Tibial nerve (tissue), 4 donors: ENCODE measurements around the gene ALG12. TPM values are rescaled to one million over a fixed set of nuclear protein-coding genes. Genes with fewer than 3 reads are reported as not detected.

Experiments
- DNase-seq, 2 donors: peaks; one replicate each; pipeline ENCODE4 v3.0.0-alpha.2; 2019; ENCODE audit warnings: low spot score in 2 of 2
- H3K27ac ChIP-seq, 4 donors: fragments of 200-600 bp; sonication (generic) in 3 of 4; one replicate each; pipeline ENCODE4 v1.5.1; 2017 to 2019; ENCODE audit warnings: mild to moderate bottlenecking in 1 of 4
- H3K27me3 ChIP-seq, 2 donors: fragments of 200-600 bp; sonication (generic) in 1 of 2; one replicate each; pipeline versions ENCODE4 v1.5.1 to v1.6.0; 2017 to 2019
- H3K36me3 ChIP-seq, 3 donors: fragments of 200-600 bp; sonication (generic); one replicate each; pipeline ENCODE4 v1.5.1; 2018 to 2019
- H3K4me1 ChIP-seq, 4 donors: fragments of 200-600 bp; sonication (generic) in 3 of 4; one replicate each; pipeline ENCODE4 v1.5.1; 2017 to 2019
- H3K4me3 ChIP-seq, 4 donors: fragments of 200-600 bp; sonication (generic) in 3 of 4; one replicate each; pipeline ENCODE4 v1.5.1; 2017 to 2019; ENCODE audit warnings: mild to moderate bottlenecking in 1 of 4, moderate library complexity in 1 of 4
- H3K9me3 ChIP-seq, 4 donors: fragments of 200-600 bp; sonication (generic) in 3 of 4; one replicate each; pipeline ENCODE4 v1.5.1; 2017 to 2019
- EP300 ChIP-seq, 2 donors: sonication (generic); formaldehyde crosslinking; IDR thresholded peaks; one replicate each; pipeline ENCODE4 v1.6.1; 2017; ENCODE audit warnings: antibody characterized with exemption in 2 of 2, mild to moderate bottlenecking in 1 of 2
- POLR2A ChIP-seq, 2 donors: fragments of 450-650 bp; IDR thresholded peaks; one replicate each; pipeline ENCODE4 v1.6.1; 2017; ENCODE audit warnings: antibody characterized with exemption in 2 of 2, mild to moderate bottlenecking in 2 of 2, moderate library complexity in 2 of 2
- WGBS, 2 donors: methylation state at CpG; one replicate each; pipeline ENCODE4 v1.1.5; 2018; 5-methylcytosine and 5-hydroxymethylcytosine counted together
- total RNA-seq, 4 donors: library from RNA; depleted of rRNA; stranded (reverse); fragments of >200 nt; gene quantifications; one replicate each; pipeline ENCODE4 v1.1.0, GENCODE V29; 2016
- TF ChIP-seq, protein P1 (sequence below), 5 experiments: fragments of 200-600 bp in 3 of 5; fragments of 450-650 bp in 2 of 5; sonication (generic) in 3 of 5; IDR thresholded peaks; one replicate each; pipeline ENCODE4 v1.5.1; 2016 to 2019; ENCODE audit warnings: antibody characterized with exemption in 5 of 5, mild to moderate bottlenecking in 3 of 5, moderate library complexity in 2 of 5

ALG12 gene
- total RNA-seq, 4 donors from 2014 or later, result 9.0 to 17.4 (median 14.5) TPM

DNA sequence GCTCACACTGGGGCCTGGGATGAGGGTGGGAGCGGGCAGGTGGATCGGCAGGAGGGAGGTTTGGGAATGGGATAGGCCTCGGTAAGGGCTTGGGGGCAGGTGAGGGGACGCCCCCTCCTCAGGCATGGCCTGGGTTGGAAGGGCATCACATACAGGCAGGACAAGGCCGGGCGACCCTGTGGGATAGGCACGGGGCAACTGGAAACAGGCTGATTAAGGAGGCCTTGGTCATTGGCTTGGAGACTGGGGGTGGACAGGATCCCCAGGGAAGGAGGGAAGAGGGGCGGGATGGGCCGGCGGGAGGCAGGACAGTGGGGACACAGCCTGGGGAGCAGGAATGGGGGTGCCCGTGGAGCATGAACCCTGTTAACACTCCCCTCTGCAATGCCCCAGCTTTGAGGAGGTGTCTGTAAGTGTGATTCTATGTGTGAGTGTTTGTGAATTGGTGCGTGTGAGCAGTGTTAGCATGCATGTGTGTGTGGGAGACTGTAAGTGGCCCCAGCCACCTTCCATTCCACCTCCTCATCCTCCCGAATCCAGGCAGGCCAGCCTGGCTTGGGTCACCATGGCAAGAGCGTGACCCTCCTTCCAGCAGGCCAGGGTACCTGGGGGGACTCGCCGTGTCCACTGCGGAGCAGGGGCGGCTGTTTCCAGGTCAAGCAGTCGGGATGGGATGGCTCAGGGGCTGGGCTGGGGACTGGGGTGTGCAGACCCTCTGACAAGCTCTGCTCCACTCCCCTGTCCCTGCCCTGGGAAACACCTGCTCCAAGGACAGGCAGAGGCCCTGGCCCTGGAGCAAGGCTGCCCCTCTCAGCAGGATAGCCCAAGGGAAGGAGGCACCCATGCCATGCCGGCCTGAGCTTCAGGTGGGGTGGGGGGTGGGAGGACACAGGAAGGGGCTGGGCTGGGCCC lies 38.9 kb upstream of the ALG12 start:
- H3K4me3 ChIP-seq, result no peak overlapping the region
- DNase-seq, result no peak
- WGBS, 2 donors, result 88 to 89% methylated on average over 19 to 20 of the region's 20 CpGs
- H3K36me3 ChIP-seq, result peaks cover 3 to 11% (median 8%) of the 10 kb centered on the region in 3 donors
- H3K27ac ChIP-seq, result peak overlapping the region in 3 of 4 donors; percentile 50 to 95 (median 84)
- no peaks in the 10 kb centered on the region for H3K9me3 ChIP-seq
- TF ChIP-seq EP300 (IDR thresholded peaks at IDR 0.05), result no peak
- TF ChIP-seq, protein P1, sequence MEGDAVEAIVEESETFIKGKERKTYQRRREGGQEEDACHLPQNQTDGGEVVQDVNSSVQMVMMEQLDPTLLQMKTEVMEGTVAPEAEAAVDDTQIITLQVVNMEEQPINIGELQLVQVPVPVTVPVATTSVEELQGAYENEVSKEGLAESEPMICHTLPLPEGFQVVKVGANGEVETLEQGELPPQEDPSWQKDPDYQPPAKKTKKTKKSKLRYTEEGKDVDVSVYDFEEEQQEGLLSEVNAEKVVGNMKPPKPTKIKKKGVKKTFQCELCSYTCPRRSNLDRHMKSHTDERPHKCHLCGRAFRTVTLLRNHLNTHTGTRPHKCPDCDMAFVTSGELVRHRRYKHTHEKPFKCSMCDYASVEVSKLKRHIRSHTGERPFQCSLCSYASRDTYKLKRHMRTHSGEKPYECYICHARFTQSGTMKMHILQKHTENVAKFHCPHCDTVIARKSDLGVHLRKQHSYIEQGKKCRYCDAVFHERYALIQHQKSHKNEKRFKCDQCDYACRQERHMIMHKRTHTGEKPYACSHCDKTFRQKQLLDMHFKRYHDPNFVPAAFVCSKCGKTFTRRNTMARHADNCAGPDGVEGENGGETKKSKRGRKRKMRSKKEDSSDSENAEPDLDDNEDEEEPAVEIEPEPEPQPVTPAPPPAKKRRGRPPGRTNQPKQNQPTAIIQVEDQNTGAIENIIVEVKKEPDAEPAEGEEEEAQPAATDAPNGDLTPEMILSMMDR (IDR thresholded peaks at IDR 0.05), result no peak
- TF ChIP-seq POLR2A (IDR thresholded peaks at IDR 0.05), result no peak
- no peaks in the 10 kb centered on the region for H3K27me3 ChIP-seq
- H3K4me1 ChIP-seq, result peaks cover 0 to 63% (median 23%) of the 10 kb centered on the region in 4 donors

DNA sequence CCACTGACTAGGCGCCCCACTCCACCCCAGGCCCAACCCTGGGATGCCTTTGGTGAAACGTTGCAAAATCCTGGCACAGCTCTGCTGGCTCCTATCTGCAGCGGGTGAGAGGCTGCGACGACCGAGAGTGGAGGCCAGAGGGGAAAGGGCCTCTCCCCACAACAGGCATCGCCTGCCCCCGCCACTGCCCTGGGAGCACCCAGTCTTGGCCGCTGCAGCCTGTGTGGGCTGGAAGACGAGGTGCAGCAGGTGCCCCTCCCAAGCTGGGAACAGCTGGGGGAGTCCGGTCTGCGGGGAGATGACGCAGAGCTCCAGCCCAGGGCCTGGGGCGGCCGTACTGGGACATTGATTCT lies 38.2 kb upstream of the ALG12 start:
- TF ChIP-seq, protein P1 (IDR thresholded peaks at IDR 0.05), result no peak
- TF ChIP-seq EP300 (IDR thresholded peaks at IDR 0.05) (peak in 1 of 2 donors; percentile 34), POLR2A (IDR thresholded peaks at IDR 0.05) (no peak)
- Histone ChIP-seq H3K4me1 (peaks cover 0 to 71% (median 27%) of the 10 kb centered on the region in 4 donors), H3K27me3 (no peaks in the 10 kb centered on the region), H3K4me3 (no peak overlapping the region), H3K36me3 (peaks cover 0 to 5% (median under 1%) of the 10 kb centered on the region in 3 donors), H3K9me3 (no peaks in the 10 kb centered on the region), H3K27ac (peak overlapping the region in 3 of 4 donors; percentile 50 to 95 (median 84))
- no peak for DNase-seq
- 66 to 80% methylated on average over 4 to 15 of the region's 15 CpGs for WGBS, 2 donors

DNA sequence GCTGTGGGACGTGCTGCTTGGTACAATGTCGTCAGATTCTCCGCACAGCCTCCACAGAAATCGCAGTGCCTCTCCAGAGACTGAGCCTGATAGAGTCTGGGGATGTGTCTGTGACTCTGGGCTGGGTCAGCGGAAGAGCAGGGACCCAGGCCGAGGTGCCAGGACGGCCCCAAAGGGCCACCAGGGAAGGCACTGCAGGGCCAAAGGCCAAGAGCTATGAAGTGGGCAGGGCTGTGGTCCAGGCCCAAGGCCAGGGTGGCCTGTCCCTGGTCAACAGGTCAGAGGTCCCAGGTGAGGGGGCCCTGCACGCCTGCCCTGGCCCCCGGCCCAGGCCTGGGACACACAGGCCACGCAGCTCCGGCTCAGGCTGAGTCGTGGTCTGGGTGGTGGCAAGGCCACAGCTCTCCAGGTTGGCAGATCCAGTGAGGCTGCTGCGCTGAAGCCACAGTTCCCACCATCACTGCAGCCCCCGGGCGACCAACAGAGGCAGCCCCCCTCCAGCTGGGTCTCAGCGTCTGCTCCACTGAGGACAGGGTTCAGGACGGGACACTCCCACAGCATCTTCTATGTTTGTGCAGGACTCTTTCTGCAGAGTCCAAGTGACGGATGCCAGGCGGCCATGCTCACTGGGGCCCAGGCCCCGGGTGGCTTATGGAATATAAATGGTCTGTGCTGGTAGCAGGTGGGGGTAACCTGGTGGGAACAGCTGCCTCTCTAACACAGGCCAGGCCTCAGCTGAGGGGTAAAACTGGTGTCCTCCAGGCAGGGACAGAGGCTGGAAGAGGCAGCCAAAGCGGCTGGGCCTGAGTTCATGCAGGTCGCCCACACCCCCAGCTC lies 37.6 kb upstream of the ALG12 start:
- TF ChIP-seq POLR2A (IDR thresholded peaks at IDR 0.05), result no peak
- TF ChIP-seq EP300 (IDR thresholded peaks at IDR 0.05), result no peak
- TF ChIP-seq, protein P1 (IDR thresholded peaks at IDR 0.05), result no peak
- Histone ChIP-seq H3K27me3 (no peaks in the 10 kb centered on the region), H3K36me3 (no peaks in the 10 kb centered on the region), H3K4me1 (peaks cover 0 to 76% (median 30%) of the 10 kb centered on the region in 4 donors), H3K4me3 (no peak overlapping the region), H3K27ac (peak overlapping the region in 2 of 4 donors; percentile 84 to 95), H3K9me3 (no peaks in the 10 kb centered on the region)
- DNase-seq, result no peak
- WGBS, 2 donors, result 77 to 88% methylated on average over 9 to 19 of the region's 22 CpGs

DNA sequence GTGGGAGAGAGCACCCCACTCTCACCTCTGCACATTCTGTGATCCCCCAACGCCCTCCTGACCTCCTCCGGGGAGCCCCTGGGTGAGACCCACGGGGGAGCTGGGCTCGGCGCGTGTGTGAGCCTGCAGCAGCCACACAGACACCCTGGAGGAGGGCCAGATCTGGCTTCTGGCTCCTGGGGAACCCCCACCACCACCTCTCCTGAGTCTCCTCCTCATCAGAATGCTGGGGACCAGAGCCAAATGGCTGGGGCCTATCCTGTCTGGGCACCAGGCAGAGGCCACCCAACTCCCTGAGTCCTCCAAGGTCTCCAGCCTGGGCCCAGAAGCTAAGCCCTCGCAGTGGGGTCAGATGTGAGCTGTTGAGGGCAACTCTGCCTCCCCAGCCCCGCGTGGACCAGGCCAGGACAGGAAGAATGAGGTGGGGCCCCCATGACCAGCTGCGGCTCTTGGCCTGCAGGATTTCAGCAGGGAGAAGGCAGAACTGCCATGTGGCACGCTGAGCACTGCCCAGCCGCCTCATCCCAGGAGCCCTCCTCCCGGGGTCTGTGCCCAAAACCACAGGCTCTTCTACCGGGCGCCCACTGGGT lies 36.8 kb upstream of the ALG12 start:
- no peak for DNase-seq
- Histone ChIP-seq H3K36me3 (no peaks in the 10 kb centered on the region), H3K4me1 (peaks cover 0 to 80% (median 31%) of the 10 kb centered on the region in 4 donors), H3K27me3 (no peaks in the 10 kb centered on the region), H3K27ac (peak overlapping the region in 2 of 4 donors; percentile 84 to 95), H3K9me3 (no peaks in the 10 kb centered on the region), H3K4me3 (no peak overlapping the region)
- TF ChIP-seq EP300 (IDR thresholded peaks at IDR 0.05) (no peak), POLR2A (IDR thresholded peaks at IDR 0.05) (no peak)
- TF ChIP-seq, protein P1 (IDR thresholded peaks at IDR 0.05), result no peak
- 74 to 80% methylated on average over 9 to 15 of the region's 15 CpGs for WGBS, 2 donors
